ENCODE measurements around the gene SLC4A9. TPM values are rescaled to one million over a fixed set of nuclear protein-coding genes. Genes with fewer than 3 reads are reported as not detected.
A peak's percentile ranks its signal among the peaks of the same experiment; 100 is the strongest.
"Not testable (repeated sequence)": the region's sequence is repeated elsewhere in the genome, so short reads cannot be mapped to it uniquely, and the experiment has no call there.

The SLC4A9 gene
- total RNA-seq, 2 experiments from 2014 or later: 0.36 TPM; not detected in 1

- ATAC-seq (peak; percentile 42), DNase-seq (no peak)
- no peaks in the 10 kb centered on the region for H3K9me3 Mint-ChIP-seq
- no peaks in the 10 kb centered on the region for H3K27me3 Mint-ChIP-seq
- peak overlapping the region; percentile 19 for H3K27ac Mint-ChIP-seq
- ChIA-PET CTCF (interaction anchor here (0.6 to 2.0 kb wide), 3 partner anchors 9 to 57 kb away, joined by 3 to 6 read pairs (median 4); no protein-coding TSS in a partner anchor), POLR2A (interaction anchor here (0.7 to 1.5 kb wide), 4 partner anchors 18 to 1153 kb away, joined by 3 to 6 read pairs (median 4); partner anchors contain the start of gene ANKHD1)
- H3K4me3 Mint-ChIP-seq: no peak overlapping the region
- intact Hi-C loops (cut with micrococcal nuclease): no loop called here
- peaks cover 28% of the 10 kb centered on the region for H3K36me3 Mint-ChIP-seq (ENCODE audit: low read depth)
- TF ChIP-seq, protein P1, sequence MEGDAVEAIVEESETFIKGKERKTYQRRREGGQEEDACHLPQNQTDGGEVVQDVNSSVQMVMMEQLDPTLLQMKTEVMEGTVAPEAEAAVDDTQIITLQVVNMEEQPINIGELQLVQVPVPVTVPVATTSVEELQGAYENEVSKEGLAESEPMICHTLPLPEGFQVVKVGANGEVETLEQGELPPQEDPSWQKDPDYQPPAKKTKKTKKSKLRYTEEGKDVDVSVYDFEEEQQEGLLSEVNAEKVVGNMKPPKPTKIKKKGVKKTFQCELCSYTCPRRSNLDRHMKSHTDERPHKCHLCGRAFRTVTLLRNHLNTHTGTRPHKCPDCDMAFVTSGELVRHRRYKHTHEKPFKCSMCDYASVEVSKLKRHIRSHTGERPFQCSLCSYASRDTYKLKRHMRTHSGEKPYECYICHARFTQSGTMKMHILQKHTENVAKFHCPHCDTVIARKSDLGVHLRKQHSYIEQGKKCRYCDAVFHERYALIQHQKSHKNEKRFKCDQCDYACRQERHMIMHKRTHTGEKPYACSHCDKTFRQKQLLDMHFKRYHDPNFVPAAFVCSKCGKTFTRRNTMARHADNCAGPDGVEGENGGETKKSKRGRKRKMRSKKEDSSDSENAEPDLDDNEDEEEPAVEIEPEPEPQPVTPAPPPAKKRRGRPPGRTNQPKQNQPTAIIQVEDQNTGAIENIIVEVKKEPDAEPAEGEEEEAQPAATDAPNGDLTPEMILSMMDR (IDR thresholded peaks at IDR 0.05): no peak
- H3K4me1 Mint-ChIP-seq (ENCODE audit: low read depth): peaks cover 52% of the 10 kb centered on the region
Observed at GRCh38 chr5:140420665-140421361, 60.8 kb downstream of the SLC4A9 start.

DNA sequence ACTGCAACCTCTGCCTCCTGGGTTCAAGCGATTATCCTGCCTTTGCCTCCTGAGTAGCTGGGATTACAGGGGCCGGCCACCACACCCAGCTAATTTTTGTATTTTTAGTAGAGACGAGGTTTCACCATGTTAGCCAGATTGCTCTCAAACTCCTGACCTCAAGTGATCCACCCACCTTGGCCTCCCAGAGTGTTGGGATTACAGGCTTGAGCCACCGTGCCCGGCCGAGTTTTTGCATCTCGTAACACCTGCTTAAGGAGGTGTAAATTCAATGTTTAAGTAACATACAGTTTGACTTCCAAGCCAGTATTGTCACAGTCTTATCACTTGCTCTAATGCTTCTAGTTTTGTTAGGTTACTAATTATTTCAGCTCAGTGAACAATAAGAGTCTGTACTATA, 61.4 kb downstream of the SLC4A9 start:
- H3K27ac Mint-ChIP-seq; DNase-seq; H3K4me3 Mint-ChIP-seq; H3K27me3 Mint-ChIP-seq; intact Hi-C loops (cut with micrococcal nuclease); H3K9me3 Mint-ChIP-seq; ATAC-seq: not testable (repeated sequence)
- ChIA-PET CTCF (interaction anchor here (1.2 to 2.0 kb wide), 2 partner anchors 48 to 57 kb away, joined by 4 to 6 read pairs; no protein-coding TSS in a partner anchor), POLR2A (interaction anchor here (0.7 to 1.5 kb wide), 3 partner anchors 20 to 1154 kb away, joined by 3 to 6 read pairs (median 3); partner anchors contain the start of gene ANKHD1)
- peaks cover 25% of the 10 kb centered on the region for H3K36me3 Mint-ChIP-seq (ENCODE audit: low read depth)
- peaks cover 48% of the 10 kb centered on the region for H3K4me1 Mint-ChIP-seq (ENCODE audit: low read depth)

DNA sequence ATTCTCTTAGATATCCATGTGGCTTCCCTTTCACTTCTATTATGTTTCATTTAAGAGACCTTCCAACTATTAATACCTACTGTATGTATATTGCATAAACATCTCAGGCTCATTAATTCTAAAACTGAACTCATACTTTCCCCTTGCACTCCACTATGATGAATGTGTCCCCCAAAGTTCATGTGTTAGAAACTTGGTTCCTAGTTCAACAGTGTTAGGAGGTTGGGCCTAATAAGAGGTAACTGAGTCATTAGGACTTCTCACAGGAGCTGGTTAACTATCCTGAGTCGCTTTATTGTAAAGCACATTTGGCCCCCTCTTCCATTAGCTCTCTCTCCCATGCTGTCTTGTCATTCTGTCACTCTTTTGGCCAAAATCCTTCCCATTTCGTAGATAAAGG, 63.6 kb downstream of the SLC4A9 start:
- ChIA-PET CTCF (interaction anchor here (1.1 kb wide), 1 partner anchor 199 kb away, joined by 3 read pairs; no protein-coding TSS in a partner anchor), POLR2A (interaction anchor here (0.9 kb wide), 1 partner anchor 21 kb away, joined by 6 read pairs; no protein-coding TSS in a partner anchor)
- DNase-seq (no peak), ATAC-seq (no peak)
- TF ChIP-seq, protein P1 (IDR thresholded peaks at IDR 0.05): no peak
- H3K4me1 Mint-ChIP-seq (ENCODE audit: low read depth): peaks cover 42% of the 10 kb centered on the region
- peaks cover 30% of the 10 kb centered on the region for H3K36me3 Mint-ChIP-seq (ENCODE audit: low read depth)
- no peak overlapping the region for H3K4me3 Mint-ChIP-seq
- intact Hi-C loops (cut with micrococcal nuclease): no loop called here
- no peaks in the 10 kb centered on the region for H3K9me3 Mint-ChIP-seq
- no peak overlapping the region for H3K27ac Mint-ChIP-seq
- no peaks in the 10 kb centered on the region for H3K27me3 Mint-ChIP-seq

DNA sequence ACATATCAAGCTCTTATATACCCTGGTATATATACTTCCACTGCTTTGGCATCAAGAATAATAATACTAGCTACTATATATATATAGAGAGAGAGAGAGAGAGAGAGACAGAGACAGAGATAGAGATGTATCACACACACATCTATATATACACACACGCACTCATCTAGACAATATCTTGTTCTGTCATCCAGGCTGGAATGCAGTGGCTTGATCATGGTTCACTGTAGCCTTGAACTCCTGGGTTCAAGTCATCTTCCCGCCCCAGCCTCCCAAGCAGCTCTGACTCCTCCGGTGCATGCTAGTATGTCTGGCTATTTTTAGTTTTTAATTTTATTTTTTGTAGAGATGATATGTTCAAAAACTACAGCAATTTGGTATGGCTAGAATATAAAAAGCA, 64.1 kb downstream of the SLC4A9 start:
- ChIA-PET POLR2A (interaction anchor here (0.9 kb wide), 1 partner anchor 22 kb away, joined by 6 read pairs; no protein-coding TSS in a partner anchor), CTCF (interaction anchor here (1.1 to 1.6 kb wide), 2 partner anchors 8 to 199 kb away, joined by 3 to 6 read pairs; no protein-coding TSS in a partner anchor)
- H3K9me3 Mint-ChIP-seq: no peaks in the 10 kb centered on the region
- DNase-seq (no peak), ATAC-seq (no peak)
- peaks cover 30% of the 10 kb centered on the region for H3K36me3 Mint-ChIP-seq (ENCODE audit: low read depth)
- peaks cover 39% of the 10 kb centered on the region for H3K4me1 Mint-ChIP-seq (ENCODE audit: low read depth)
- H3K4me3 Mint-ChIP-seq: no peak overlapping the region
- no peak overlapping the region for H3K27ac Mint-ChIP-seq
- H3K27me3 Mint-ChIP-seq: no peaks in the 10 kb centered on the region
- TF ChIP-seq, protein P1 (IDR thresholded peaks at IDR 0.05): no peak
- intact Hi-C loops (cut with micrococcal nuclease): no loop called here

Other genes starting within 250 kb of the SLC4A9 start
- 1 to 10 TPM; 8.2 to 9.2 TPM for gene PURA, start 246.1 kb upstream of the SLC4A9 start, total RNA-seq
- gene IGIP, start 234.3 kb upstream of the SLC4A9 start, total RNA-seq: 1 to 10 TPM; 1.3 to 1.5 TPM
- gene CYSTM1, start 185.0 kb upstream of the SLC4A9 start, total RNA-seq: 10 to 100 TPM; 15.8 to 18.5 TPM
- 10 to 100 TPM; 49.1 to 50.6 TPM for gene PFDN1, start 57.1 kb upstream of the SLC4A9 start, total RNA-seq
- 1 to 10 TPM; 5.1 to 6.4 TPM for gene HBEGF, start 13.6 kb upstream of the SLC4A9 start, total RNA-seq
- gene ANKHD1, start 41.6 kb downstream of the SLC4A9 start, total RNA-seq: 100 to 1,000 TPM in 1 of 2 experiments, 10 to 100 TPM in 1; 99.3 to 103 TPM
- gene EIF4EBP3, start 187.5 kb downstream of the SLC4A9 start, total RNA-seq: 10 to 100 TPM; 19.6 to 20.3 TPM
- 10 to 100 TPM; 47.8 to 49.5 TPM for gene SRA1, start 197.3 kb downstream of the SLC4A9 start, total RNA-seq
- gene APBB3, start 204.4 kb downstream of the SLC4A9 start, total RNA-seq: 10 to 100 TPM; 24.9 TPM
- gene SLC35A4, start 204.6 kb downstream of the SLC4A9 start, total RNA-seq: 10 to 100 TPM; 72.9 to 73.6 TPM